Mesothelial cell of epicardium (in vitro differentiated cells): ENCODE data around the gene NDUFS8. TPM values are rescaled to one million over a fixed set of nuclear protein-coding genes. Genes with fewer than 3 reads are reported as not detected.

Experiments
- DNase-seq, 2 experiments: peaks; one replicate each; pipeline ENCODE4 v3.0.0; 2021; ENCODE audit warnings: low spot score in 2 of 2; ENCODE audit not compliant: unreplicated experiment in 2 of 2
- H3K27ac Mint-ChIP-seq: 2 replicates; pipeline ENCODE4 v1.8.0; 2021; ENCODE audit warnings: mixed read lengths
- H3K27me3 Mint-ChIP-seq: 2 replicates; pipeline ENCODE4 v1.8.0; 2021; ENCODE audit warnings: low read depth, mixed read lengths
- H3K36me3 Mint-ChIP-seq: 2 replicates; pipeline ENCODE4 v1.8.0; 2021; ENCODE audit warnings: mixed read lengths
- H3K4me1 Mint-ChIP-seq: 2 replicates; pipeline ENCODE4 v1.8.0; 2021; ENCODE audit warnings: mixed read lengths
- H3K4me3 Mint-ChIP-seq: 2 replicates; pipeline ENCODE4 v1.8.0; 2021; ENCODE audit warnings: mild to moderate bottlenecking, moderate library complexity, mixed read lengths
- H3K9me3 Mint-ChIP-seq: 2 replicates; pipeline ENCODE4 v1.8.0; 2021; ENCODE audit warnings: mixed read lengths
- total RNA-seq: library from RNA; stranded (reverse); gene quantifications from 3 replicates; pipeline ENCODE4 v1.2.1, GENCODE V29; 2021
- TF ChIP-seq, protein P1 (sequence below): fragments of 200-600 bp; sonication (generic); IDR thresholded peaks from one replicate; pipeline ENCODE4 v1.5.0; 2021; ENCODE audit warnings: antibody characterized with exemption; ENCODE audit not compliant: unreplicated experiment

The NDUFS8 gene
- total RNA-seq, 1 donor from 2014 or later, result 132 TPM

DNA sequence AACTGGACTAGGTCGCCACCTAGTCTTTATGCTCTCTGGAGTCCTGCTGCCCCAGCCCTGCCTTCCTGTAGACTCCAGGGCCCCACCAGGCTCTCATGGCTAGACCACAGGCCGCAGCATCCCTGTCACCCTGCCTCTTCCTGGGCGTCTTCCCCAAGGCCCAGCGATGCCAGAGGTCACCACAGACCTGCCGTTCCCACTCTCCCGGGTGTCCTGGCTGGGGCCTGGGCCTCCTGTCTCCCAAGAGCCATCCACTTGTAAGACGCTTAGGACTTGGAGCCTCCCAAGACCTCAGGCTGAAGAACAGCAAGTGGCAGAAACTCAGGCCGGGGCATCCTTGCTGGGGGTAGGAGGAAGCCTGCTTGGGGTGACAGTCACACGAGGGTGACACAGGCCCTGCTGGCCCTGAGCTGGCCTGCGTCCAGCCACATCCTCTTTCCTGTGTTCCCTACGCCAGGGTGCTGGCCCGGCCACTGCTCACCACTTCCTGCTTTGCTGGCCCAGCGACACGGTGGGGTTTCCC, 6.3 kb downstream of the NDUFS8 start:
- Mint-ChIP-seq H3K27me3 (no peaks in the 10 kb centered on the region), H3K4me1 (peaks cover 7% of the 10 kb centered on the region), H3K4me3 (no peak overlapping the region), H3K36me3 (peaks cover 4% of the 10 kb centered on the region), H3K9me3 (no peaks in the 10 kb centered on the region), H3K27ac (no peak overlapping the region)
- DNase-seq, result no peak
- TF ChIP-seq, protein P1, sequence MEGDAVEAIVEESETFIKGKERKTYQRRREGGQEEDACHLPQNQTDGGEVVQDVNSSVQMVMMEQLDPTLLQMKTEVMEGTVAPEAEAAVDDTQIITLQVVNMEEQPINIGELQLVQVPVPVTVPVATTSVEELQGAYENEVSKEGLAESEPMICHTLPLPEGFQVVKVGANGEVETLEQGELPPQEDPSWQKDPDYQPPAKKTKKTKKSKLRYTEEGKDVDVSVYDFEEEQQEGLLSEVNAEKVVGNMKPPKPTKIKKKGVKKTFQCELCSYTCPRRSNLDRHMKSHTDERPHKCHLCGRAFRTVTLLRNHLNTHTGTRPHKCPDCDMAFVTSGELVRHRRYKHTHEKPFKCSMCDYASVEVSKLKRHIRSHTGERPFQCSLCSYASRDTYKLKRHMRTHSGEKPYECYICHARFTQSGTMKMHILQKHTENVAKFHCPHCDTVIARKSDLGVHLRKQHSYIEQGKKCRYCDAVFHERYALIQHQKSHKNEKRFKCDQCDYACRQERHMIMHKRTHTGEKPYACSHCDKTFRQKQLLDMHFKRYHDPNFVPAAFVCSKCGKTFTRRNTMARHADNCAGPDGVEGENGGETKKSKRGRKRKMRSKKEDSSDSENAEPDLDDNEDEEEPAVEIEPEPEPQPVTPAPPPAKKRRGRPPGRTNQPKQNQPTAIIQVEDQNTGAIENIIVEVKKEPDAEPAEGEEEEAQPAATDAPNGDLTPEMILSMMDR, result no peak

DNA sequence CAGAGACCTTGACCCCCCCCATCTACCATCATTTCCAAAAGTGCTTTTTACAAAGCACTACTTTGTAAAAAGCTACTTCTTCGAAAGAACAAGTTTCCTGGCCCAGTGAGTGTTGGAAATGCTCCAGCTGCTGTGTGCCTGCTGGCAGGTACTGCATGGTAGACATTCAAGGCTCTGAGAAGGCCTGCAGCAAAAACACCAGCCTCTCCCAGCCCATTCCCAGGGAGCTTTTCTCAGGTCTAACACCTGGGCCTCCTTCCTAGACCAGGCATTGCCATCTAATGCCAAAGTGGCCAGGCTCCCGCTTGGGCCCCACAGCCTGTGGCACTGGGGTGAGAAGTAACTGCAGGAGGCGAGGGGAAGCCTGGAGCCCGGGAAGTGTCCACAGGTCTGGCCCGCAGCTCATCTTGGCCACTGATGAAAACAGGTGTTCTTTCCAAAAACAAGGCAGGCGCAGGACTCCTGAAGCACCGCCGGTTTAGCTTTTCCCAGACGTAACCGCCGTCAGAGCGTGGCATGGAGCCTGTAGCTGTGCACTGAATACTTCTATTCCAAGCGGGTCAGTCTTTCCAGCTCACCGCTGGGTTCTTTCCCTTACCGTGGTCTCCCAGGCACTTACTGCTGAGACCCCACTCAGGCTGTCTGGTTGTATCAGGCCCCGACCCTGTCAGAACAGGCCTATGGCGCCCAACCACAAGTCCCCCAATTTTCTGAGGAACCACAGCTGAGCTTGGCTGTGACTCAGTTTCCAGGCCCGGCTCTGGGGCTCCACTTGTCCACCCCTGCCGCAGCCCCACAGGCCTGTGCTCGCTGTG, 7.1 kb downstream of the NDUFS8 start:
- Mint-ChIP-seq H3K4me3 (no peak overlapping the region), H3K27ac (no peak overlapping the region), H3K9me3 (no peaks in the 10 kb centered on the region), H3K4me1 (peaks cover 8% of the 10 kb centered on the region), H3K36me3 (peaks cover 4% of the 10 kb centered on the region), H3K27me3 (no peaks in the 10 kb centered on the region)
- TF ChIP-seq, protein P1, result no peak
- no peak for DNase-seq

DNA sequence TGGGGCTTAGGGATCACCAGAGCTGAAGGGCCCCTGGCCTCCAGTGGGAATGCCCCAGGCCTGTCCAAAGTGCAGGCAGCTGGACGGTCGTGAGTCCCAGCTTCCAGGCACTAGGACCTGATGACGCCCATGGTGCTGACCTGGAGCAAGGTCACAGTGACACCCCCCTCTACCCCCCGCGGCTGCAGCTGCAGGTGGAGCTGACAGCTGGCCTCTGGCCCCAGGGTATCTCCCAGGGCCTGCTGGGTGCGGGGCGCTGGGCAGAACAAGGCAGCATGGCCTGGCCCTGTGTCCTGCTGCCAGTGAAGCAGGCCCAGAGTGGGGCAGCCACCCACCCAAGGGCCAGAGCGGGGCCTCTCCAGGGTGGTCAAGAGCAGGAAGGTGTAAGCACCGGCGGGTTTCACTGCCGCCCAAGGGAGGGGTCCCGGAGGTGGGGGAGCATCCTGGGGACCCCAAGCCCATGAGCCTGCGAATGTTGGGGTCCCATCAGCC, 7.8 kb downstream of the NDUFS8 start:
- TF ChIP-seq, protein P1, result no peak
- H3K27ac Mint-ChIP-seq, result no peak overlapping the region
- peaks cover 4% of the 10 kb centered on the region for H3K36me3 Mint-ChIP-seq
- no peaks in the 10 kb centered on the region for H3K27me3 Mint-ChIP-seq
- DNase-seq, result no peak
- no peaks in the 10 kb centered on the region for H3K9me3 Mint-ChIP-seq
- H3K4me1 Mint-ChIP-seq, result peaks cover 8% of the 10 kb centered on the region
- H3K4me3 Mint-ChIP-seq, result peak overlapping the region; percentile 43

DNA sequence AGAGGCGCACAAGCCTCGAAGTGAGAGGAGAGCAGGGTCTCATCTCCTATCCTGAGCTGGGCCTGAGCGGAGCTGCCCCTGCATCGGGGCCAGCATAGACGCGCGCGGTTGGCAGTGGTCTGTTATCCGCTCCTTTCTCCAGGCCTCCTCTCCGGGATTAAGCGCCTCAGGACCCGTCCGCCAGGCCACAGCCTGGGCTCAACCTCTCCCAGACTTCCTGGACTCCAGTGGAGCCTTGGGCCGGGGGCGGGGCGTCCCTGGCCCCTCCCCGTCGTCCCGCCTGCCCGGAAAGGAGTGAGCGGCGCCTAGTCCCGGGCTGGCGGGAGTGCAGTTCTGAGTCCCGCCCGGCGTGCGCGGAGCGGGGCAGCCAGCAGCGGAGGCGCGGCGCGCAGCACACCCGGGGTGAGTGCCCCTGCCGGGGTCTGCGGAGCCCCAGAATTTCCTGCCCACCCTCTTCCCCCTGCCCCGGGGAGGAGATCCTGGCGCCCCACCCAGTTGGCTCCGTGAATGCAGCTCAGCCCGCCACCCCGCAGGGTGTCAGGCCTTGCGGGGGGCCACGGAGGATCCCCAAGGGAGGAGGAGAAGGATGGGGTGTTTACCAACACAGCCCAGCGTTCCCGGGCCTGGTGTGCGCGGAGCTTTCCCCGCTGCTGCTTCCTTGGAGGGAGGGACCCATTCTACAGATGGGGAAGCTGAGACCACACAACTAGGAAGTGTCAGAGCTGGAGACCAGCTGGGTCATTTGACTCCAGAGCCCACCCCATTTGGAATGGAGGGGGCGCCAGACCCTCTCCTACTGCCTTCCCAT, 8.4 kb downstream of the NDUFS8 start, which contains the start of gene TCIRG1:
Gene TCIRG1 (plus strand): TSS at position 308 of the 808 bp plus-strand sequence. CDS start 2,247 bp downstream, outside the sequence.
- no peaks in the 10 kb centered on the region for H3K9me3 Mint-ChIP-seq
- peaks cover 1% of the 10 kb centered on the region for H3K36me3 Mint-ChIP-seq
- DNase-seq, result no peak
- H3K4me1 Mint-ChIP-seq, result peaks cover 8% of the 10 kb centered on the region
- peak within 1 kb of the TSS; percentile 91 for H3K27ac Mint-ChIP-seq
- TF ChIP-seq, protein P1, result no peak
- peak within 1 kb of the TSS; percentile 57 for H3K4me3 Mint-ChIP-seq
- H3K27me3 Mint-ChIP-seq, result no peaks in the 10 kb centered on the region

DNA sequence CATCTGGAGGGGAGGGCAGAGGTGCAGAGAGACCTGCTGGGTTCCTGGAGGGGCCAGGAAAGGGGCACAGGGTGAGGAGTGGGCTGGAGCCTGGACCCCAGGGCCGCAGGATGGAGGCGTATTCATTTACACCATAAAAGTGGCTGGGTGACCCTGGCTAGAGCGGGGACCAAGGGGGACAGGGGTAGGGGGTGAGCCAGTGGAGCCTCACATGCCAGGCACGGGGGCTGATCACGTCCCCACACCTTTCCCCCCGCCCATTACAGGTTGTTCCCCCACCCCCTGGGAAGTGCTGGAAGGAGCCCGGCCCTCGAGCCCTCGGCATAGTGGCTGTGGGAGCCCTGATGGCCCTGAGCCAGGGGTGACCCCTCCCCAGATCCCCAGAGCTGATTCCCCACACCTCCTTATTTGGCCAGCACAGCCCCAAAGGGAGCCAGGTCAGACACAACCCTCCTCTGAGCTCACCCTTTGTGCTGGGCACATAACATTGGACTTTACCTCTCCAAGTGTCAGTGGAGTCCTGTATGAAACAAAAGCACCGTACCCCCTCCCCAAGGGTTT, 9.1 kb downstream of the NDUFS8 start:
- Mint-ChIP-seq H3K36me3 (no peaks in the 10 kb centered on the region), H3K4me1 (peaks cover 8% of the 10 kb centered on the region), H3K9me3 (no peaks in the 10 kb centered on the region), H3K27ac (peak overlapping the region; percentile 91), H3K4me3 (peak overlapping the region; percentile 57), H3K27me3 (no peaks in the 10 kb centered on the region)
- DNase-seq, result no peak
- TF ChIP-seq, protein P1, result no peak
